HepG2 (cell line): ENCODE data around the gene CMTM5. TPM values are rescaled to one million over a fixed set of nuclear protein-coding genes. Genes with fewer than 3 reads are reported as not detected.

Experiments used
- ATAC-seq: fragments of 200-7000 bp; cut with Tn5 transposase; 3 replicates; pipeline ENCODE4 v1.9.1; 2020; ENCODE audit warnings: mild to moderate bottlenecking, moderate library complexity
- BruUV-seq: library from RNA; stranded (reverse); fragments of 400-500 nt; replicated peaks from 2 replicates; lab custom pipeline; 2021; lab: Mats Ljungman, UMichigan
- CTCF ChIA-PET: fragments of 300-600 bp; formaldehyde crosslinking; extraction: SDS; loops from one replicate; lab custom pipeline; 2021; ENCODE audit warnings: low total read pairs, inconsistent platforms, low intra/inter-chr PET ratio; lab: Yijun Ruan, JAX
- POLR2A ChIA-PET: fragments of 350-600 bp; sonication (Branson Sonifier 250); formaldehyde crosslinking; loops from one replicate; lab custom pipeline; 2020; ENCODE audit warnings: antibody characterized with exemption, inconsistent platforms; lab: Yijun Ruan, JAX
- DNase-seq: peaks from one replicate; pipeline ENCODE4 v3.0.0-alpha.2; 2015; ENCODE audit warnings: low spot score
- FAIRE-seq: peaks from 3 replicates; lab custom pipeline; 2011; peaks lifted over from hg19 to GRCh38; lab: Jason Lieb, UNC
- H2AFZ ChIP-seq: one replicate; pipeline ENCODE4 v1.6.1; 2011; ENCODE audit warnings: low read length, inconsistent platforms
- H3K27ac ChIP-seq: fragments of 300-600 bp; 3 replicates; pipeline ENCODE4 v1.8.0; 2011; ENCODE audit warnings: mixed run types, mild to moderate bottlenecking, mixed read lengths, low read length, inconsistent platforms; ENCODE audit not compliant: insufficient read depth; ENCODE audit errors: extremely low read length
- H3K27me3 ChIP-seq, 2 experiments: fragments of 200-600 bp in 1 of 2; 2 replicates in 1 of 2; 3 replicates in 1 of 2; pipeline versions ENCODE4 v1.6.0 to v1.8.0; 2011; ENCODE audit warnings: low read length in 2 of 2, mild to moderate bottlenecking in 2 of 2, moderate library complexity in 2 of 2, inconsistent platforms in 1 of 2; ENCODE audit not compliant: insufficient read depth in 2 of 2, control insufficient read depth in 1 of 2
- H3K36me3 ChIP-seq, 2 experiments: fragments of 200-600 bp in 1 of 2; replicated peaks in 1 of 2; 2 replicates in 1 of 2; 3 replicates in 1 of 2; pipeline versions ENCODE4 v1.5.1 to v1.8.0; 2011; ENCODE audit warnings: low read length in 2 of 2, inconsistent platforms in 1 of 2; ENCODE audit not compliant: insufficient read depth in 2 of 2, control insufficient read depth in 1 of 2
- H3K4me1 ChIP-seq: 2 replicates; pipeline ENCODE4 v1.5.1; 2012; ENCODE audit warnings: low read length, inconsistent platforms; ENCODE audit not compliant: insufficient read depth
- H3K4me2 ChIP-seq: 2 replicates; pipeline ENCODE4 v1.6.0; 2011; ENCODE audit warnings: low read depth, low read length, inconsistent platforms
- H3K4me3 ChIP-seq, 3 experiments: fragments of 200-600 bp in 1 of 3; sonication (generic), shearing (Covaris generic) in 1 of 3; replicated peaks in 1 of 3; 2 replicates each; pipeline ENCODE4 v1.5.1; 2011 to 2016; ENCODE audit warnings: low read length in 3 of 3, inconsistent platforms in 2 of 3, low read depth in 2 of 3, mild to moderate bottlenecking in 2 of 3, control low read depth in 1 of 3, mixed read lengths in 1 of 3; ENCODE audit not compliant: insufficient read depth in 1 of 3
- H3K79me2 ChIP-seq: one replicate; pipeline ENCODE4 v1.6.1; 2011; ENCODE audit warnings: low read length, inconsistent platforms; ENCODE audit not compliant: insufficient read depth
- H3K9ac ChIP-seq: 2 replicates; pipeline ENCODE4 v1.6.0; 2011; ENCODE audit warnings: mild to moderate bottlenecking, low read depth, low read length, inconsistent platforms; ENCODE audit not compliant: insufficient read depth
- H3K9me3 ChIP-seq: 2 replicates; pipeline ENCODE4 v1.5.1; 2012; ENCODE audit warnings: mild to moderate bottlenecking, low read length
- H4K20me1 ChIP-seq: 2 replicates; pipeline ENCODE4 v1.6.0; 2011; ENCODE audit warnings: inconsistent platforms, mild to moderate bottlenecking, low read length, moderate library complexity; ENCODE audit not compliant: insufficient read depth
- ATM ChIP-seq: fragments of 450-650 bp; IDR thresholded peaks from 2 replicates; pipeline ENCODE4 v1.7.1; 2017; ENCODE audit warnings: mild to moderate bottlenecking, borderline replicate concordance
- ERF ChIP-seq: IDR thresholded peaks from 2 replicates; pipeline ENCODE4 v1.6.1; 2018; ENCODE audit warnings: missing biosample characterization, missing genetic modification reagents
- HMG20B ChIP-seq: conservative IDR thresholded peaks from 2 replicates; pipeline ENCODE4 v1.6.1; 2016; ENCODE audit warnings: missing genetic modification reagents, missing compliant biosample characterization
- LBX2 ChIP-seq: sonication (generic); formaldehyde crosslinking; IDR thresholded peaks from 2 replicates; pipeline ENCODE4 v1.5.0; 2020; ENCODE audit warnings: missing genetic modification reagents, mild to moderate bottlenecking, borderline replicate concordance
- MEIS1 ChIP-seq: sonication (generic); formaldehyde crosslinking; IDR thresholded peaks from 2 replicates; pipeline ENCODE4 v1.9.0; 2021; ENCODE audit warnings: mild to moderate bottlenecking, missing genetic modification reagents, moderate library complexity, borderline replicate concordance
- MYPOP ChIP-seq: sonication (generic); formaldehyde crosslinking; IDR thresholded peaks from 2 replicates; pipeline ENCODE4 v1.8.1; 2023; ENCODE audit warnings: mild to moderate bottlenecking, moderate library complexity, missing genetic modification reagents
- ZFP1 ChIP-seq: IDR thresholded peaks from 2 replicates; pipeline ENCODE4 v1.6.1; 2016
- ZNF280B ChIP-seq: sonication (generic); formaldehyde crosslinking; IDR thresholded peaks from 2 replicates; pipeline ENCODE4 v1.5.0; 2020; ENCODE audit warnings: missing genetic modification reagents, mild to moderate bottlenecking, borderline replicate concordance
- ZNF350 ChIP-seq: sonication (generic); formaldehyde crosslinking; IDR thresholded peaks from 2 replicates; pipeline ENCODE4 v1.4.0; 2020; ENCODE audit warnings: mild to moderate bottlenecking, low read depth, missing genetic modification reagents, borderline replicate concordance
- ZNF362 ChIP-seq: sonication (generic); formaldehyde crosslinking; IDR thresholded peaks from 2 replicates; pipeline ENCODE4 v1.4.0; 2020; ENCODE audit warnings: missing genetic modification reagents, mild to moderate bottlenecking, borderline replicate concordance
- ZNF572 ChIP-seq: sonication (generic); formaldehyde crosslinking; IDR thresholded peaks from 2 replicates; pipeline ENCODE4 v1.5.1; 2020; ENCODE audit warnings: mild to moderate bottlenecking, missing genetic modification reagents
- ZSCAN20 ChIP-seq: sonication (generic); formaldehyde crosslinking; IDR thresholded peaks from 2 replicates; pipeline ENCODE4 v1.4.0; 2020; ENCODE audit warnings: missing genetic modification reagents, mild to moderate bottlenecking, borderline replicate concordance
- WGBS: methylation state at CpG from one replicate; pipeline ENCODE4 v1.1.6; 2017; ENCODE audit warnings: low lambda C conversion rate; 5-methylcytosine and 5-hydroxymethylcytosine counted together
- in situ Hi-C: cut with HindIII; loops from 2 replicates; pipeline ENCODE4 v1.10.0; 2017; ENCODE audit warnings: low pct_unique_long_range_greater_than_20kb; ENCODE audit not compliant: extremely low pct_ligation_motif_present
- intact Hi-C: fragments of 100-400 bp; cut with micrococcal nuclease; formaldehyde crosslinking; loops from one replicate; pipeline ENCODE4 v1.10.0; 2022; ENCODE audit not compliant: unreplicated experiment
- polyA plus RNA-seq, 8 experiments: library from polyadenylated mRNA; depleted of rRNA in 3 of 8; stranded (reverse) in 7 of 8; unstranded in 1 of 8; fragments of >200 nt; fragmentation: Illumina TruSeq in 4 of 8; extraction: Trizol in 4 of 8; gene quantifications; 2 replicates each; pipeline versions ENCODE4 v1.2.1 to v1.2.3, GENCODE V29; 2011 to 2016; ENCODE audit warnings: low read depth in 4 of 8, missing spikeins in 1 of 8, mixed read lengths in 1 of 8; ENCODE audit not compliant: insufficient read depth in 1 of 8
- total RNA-seq, 5 experiments: library from RNA; depleted of rRNA; stranded (reverse); fragments of >200 nt; fragmentation: Illumina TruSeq; extraction: Trizol; gene quantifications; 2 replicates each; pipeline ENCODE4 v1.2.3, GENCODE V29; 2016; ENCODE audit warnings: low read depth in 1 of 5

CMTM5 gene
- total and polyA plus RNA-seq, 2 of the 13 experiments (the other 11 are each of a cell fraction or from before 2014, with no cell fraction given): not detected

- intact Hi-C loops: no loop called here
- no TSS peak for BruUV-seq
- no peak overlapping the region for H3K27ac ChIP-seq
- CTCF ChIA-PET: no interaction called here
- FAIRE-seq: no peak
- in situ Hi-C loops: no loop called here
- no peaks in the 10 kb centered on the region for H3K79me2 ChIP-seq
- H4K20me1 ChIP-seq: no peaks in the 10 kb centered on the region
- H3K27me3 ChIP-seq: peaks cover 46 to 99% of the 10 kb centered on the region in 2 experiments
- POLR2A ChIA-PET: no interaction called here
- no peaks in the 10 kb centered on the region for H3K4me1 ChIP-seq
- no peak overlapping the region for H2AFZ ChIP-seq
- no peak overlapping the region for H3K4me2 ChIP-seq
- no peak overlapping the region for H3K4me3 ChIP-seq
- no peaks in the 10 kb centered on the region for H3K36me3 ChIP-seq
- H3K9ac ChIP-seq: no peak overlapping the region
- no peak for DNase-seq
- no peak for ATAC-seq
- TF ChIP-seq ZNF362 (CRISPR knock-in tag): no peak
- TF ChIP-seq HMG20B: no peak
- TF ChIP-seq MYPOP (CRISPR knock-in tag): no peak
- WGBS: 22% methylated on average over 3 of the region's 3 CpGs
- H3K9me3 ChIP-seq: no peaks in the 10 kb centered on the region
These were observed 37.4 kb downstream of the CMTM5 start for GRCh38 chr14:23414254-23414653.

- Histone ChIP-seq H3K4me2 (no peak overlapping the region), H3K79me2 (no peaks in the 10 kb centered on the region), H3K36me3 (no peaks in the 10 kb centered on the region), H3K27ac (no peak overlapping the region), H3K4me1 (no peaks in the 10 kb centered on the region), H3K9ac (no peak overlapping the region), H3K4me3 (no peak overlapping the region), H2AFZ (no peak overlapping the region), H3K9me3 (no peaks in the 10 kb centered on the region), H3K27me3 (peaks cover 39 to 95% of the 10 kb centered on the region in 2 experiments), H4K20me1 (no peaks in the 10 kb centered on the region)
- FAIRE-seq (no peak), ATAC-seq (no peak), DNase-seq (no peak)
- CTCF ChIA-PET: no interaction called here
- in situ Hi-C loops (no loop called here), intact Hi-C loops (no loop called here)
- TF ChIP-seq ZFP1 (CRISPR knock-in tag) (no peak), ZSCAN20 (CRISPR knock-in tag) (no peak), ATM (no peak), ZNF280B (peak; percentile 12; the same call in 1 of the 2 replicates), ZNF350 (CRISPR knock-in tag) (no peak), LBX2 (CRISPR knock-in tag) (0 out of 2 replicates have a peak, but pooled peaks have one; percentile 8), MEIS1 (no peak), ZNF572 (CRISPR knock-in tag) (no peak), ERF (CRISPR knock-in tag) (no peak)
- BruUV-seq: no TSS peak
- POLR2A ChIA-PET: no interaction called here
- 66% methylated on average over 39 of the region's 39 CpGs for WGBS
These were observed 38.3 kb downstream of the CMTM5 start for GRCh38 chr14:23414906-23415820.
